Panc1 (cell line): ENCODE data around the gene MTPN. TPM values are rescaled to one million over a fixed set of nuclear protein-coding genes. Genes with fewer than 3 reads are reported as not detected.

Experiments used
- ATAC-seq: fragments of 200-7000 bp; cut with Tn5 transposase; 2 replicates; pipeline ENCODE4 v1.9.1; 2020; ENCODE audit warnings: mild to moderate bottlenecking, moderate library complexity
- BruUV-seq: library from RNA; stranded (reverse); fragments of 400-500 nt; replicated peaks from 2 replicates; lab custom pipeline; 2021; lab: Mats Ljungman, UMichigan
- CTCF ChIA-PET: fragments of 300-600 bp; sonication (Branson Sonifier 250); formaldehyde crosslinking; loops from one replicate; lab custom pipeline; 2022; ENCODE audit warnings: antibody characterized with exemption; lab: Charles Lee
- POLR2A ChIA-PET: fragments of 300-600 bp; sonication (Branson Sonifier 250); formaldehyde crosslinking; loops from one replicate; lab custom pipeline; 2022; ENCODE audit warnings: antibody characterized with exemption; lab: Charles Lee
- DNase-seq: peaks from one replicate; pipeline ENCODE4 v3.0.0-alpha.2; 2010; ENCODE audit warnings: low read depth, low spot score
- H3K27ac ChIP-seq: 2 replicates; pipeline ENCODE4 v1.5.1; 2011; ENCODE audit warnings: mild to moderate bottlenecking, low read length, inconsistent platforms
- H3K27me3 ChIP-seq: fragments of 200-500 bp; sonication (Bioruptor generic); 2 replicates; pipeline ENCODE4 v1.6.0; 2014; ENCODE audit warnings: low read length, inconsistent platforms; ENCODE audit not compliant: control insufficient read depth, insufficient read depth
- H3K36me3 ChIP-seq: fragments of 200-500 bp; sonication (Bioruptor generic); 2 replicates; pipeline ENCODE4 v1.5.1; 2014; ENCODE audit warnings: inconsistent platforms, mild to moderate bottlenecking, low read length, moderate library complexity; ENCODE audit not compliant: control insufficient read depth, insufficient read depth
- H3K4me1 ChIP-seq: 2 replicates; pipeline ENCODE4 v1.5.1; 2011; ENCODE audit warnings: inconsistent platforms, mild to moderate bottlenecking, low read length, moderate library complexity; ENCODE audit not compliant: control insufficient read depth, insufficient read depth
- H3K4me3 ChIP-seq, 2 experiments: 2 replicates each; pipeline ENCODE4 v1.5.1; 2011 to 2012; ENCODE audit warnings: low read depth in 2 of 2, low read length in 2 of 2, mild to moderate bottlenecking in 2 of 2, inconsistent platforms in 1 of 2, moderate library complexity in 1 of 2
- H3K9me3 ChIP-seq: fragments of 200-500 bp; sonication (Bioruptor generic); 2 replicates; pipeline ENCODE4 v1.5.1; 2014; ENCODE audit warnings: low read depth, mild to moderate bottlenecking, inconsistent platforms, low read length, moderate library complexity; ENCODE audit not compliant: control insufficient read depth, insufficient read depth
- CTCF ChIP-seq: fragments of 450-650 bp; IDR thresholded peaks from 2 replicates; pipeline ENCODE4 v1.5.1; 2017; ENCODE audit warnings: mild to moderate bottlenecking
- POLR2AphosphoS5 ChIP-seq: IDR thresholded peaks from 2 replicates; pipeline ENCODE4 v1.6.1; 2012; ENCODE audit warnings: mild to moderate bottlenecking, low read depth, low read length, moderate library complexity
- REST ChIP-seq, 2 experiments: IDR thresholded peaks; 2 replicates each; pipeline ENCODE4 v1.6.1; 2011 to 2012; ENCODE audit warnings: low read depth in 2 of 2, control low read depth in 1 of 2, low read length in 1 of 2, mild to moderate bottlenecking in 1 of 2, moderate library complexity in 1 of 2; ENCODE audit not compliant: insufficient read depth in 1 of 2
- SIN3A ChIP-seq: IDR thresholded peaks from 2 replicates; pipeline ENCODE4 v1.6.1; 2012; ENCODE audit warnings: low read depth, mild to moderate bottlenecking, low read length, moderate library complexity, borderline replicate concordance; ENCODE audit not compliant: insufficient read depth
- TCF7L2 ChIP-seq: IDR thresholded peaks from 2 replicates; pipeline ENCODE4 v1.6.1; 2011; ENCODE audit warnings: mild to moderate bottlenecking, low read depth, low read length, inconsistent platforms
- in situ Hi-C: cut with HindIII; loops from 2 replicates; pipeline ENCODE4 v1.10.0; 2016; ENCODE audit warnings: low sequenced_read_pairs, low pct_unique_long_range_greater_than_20kb
- intact Hi-C: fragments of 100-400 bp; cut with micrococcal nuclease; formaldehyde crosslinking; loops from one replicate; pipeline ENCODE4 v1.10.0; 2022; ENCODE audit not compliant: unreplicated experiment
- total RNA-seq: library from RNA; stranded (reverse); gene quantifications from one replicate; pipeline ENCODE4 v1.2.1, GENCODE V29; 2021; ENCODE audit not compliant: unreplicated experiment

Gene MTPN
- total RNA-seq, 1 experiment from 2014 or later, result 177 TPM

- Histone ChIP-seq H3K27me3 (peaks cover 12% of the 10 kb centered on the region), H3K4me3 (no peak overlapping the region), H3K36me3 (no peaks in the 10 kb centered on the region; the same call in 1 of the 2 replicates), H3K4me1 (no peaks in the 10 kb centered on the region), H3K9me3 (no peaks in the 10 kb centered on the region), H3K27ac (no peak overlapping the region)
- CTCF ChIA-PET, result no interaction called here
- ATAC-seq, result no peak
- BruUV-seq, result no TSS peak
- in situ Hi-C loops (no loop called here), intact Hi-C loops (no loop called here)
- TF ChIP-seq CTCF, result no peak
- no peak for TF ChIP-seq REST (IDR thresholded peaks at IDR 0.05; ENCODE audit: insufficient read depth in 1 of 2, low read depth in 2 of 2, low read length in 1 of 2)
- TF ChIP-seq TCF7L2, result no peak
- no peak for TF ChIP-seq SIN3A
- no peak for TF ChIP-seq POLR2AphosphoS5
- DNase-seq, result no peak
- POLR2A ChIA-PET, result no interaction called here
Observed at GRCh38 chr7:136012238-136012637, 35.1 kb upstream of the MTPN start.

GRCh38 chr7:136009488-136010079, 32.4 kb upstream of the MTPN start:
- in situ Hi-C loops (no loop called here), intact Hi-C loops (loop anchor here (1.0 to 2.0 kb wide), 2 partner anchors 208 to 337 kb away; no protein-coding TSS in a partner anchor)
- TF ChIP-seq SIN3A (no peak), POLR2AphosphoS5 (no peak), CTCF (peak; percentile 70; the same call in 1 of the 2 replicates)
- peaks cover 2% of the 10 kb centered on the region; the same call in 1 of the 2 replicates for H3K27me3 ChIP-seq
- H3K4me1 ChIP-seq, result no peaks in the 10 kb centered on the region
- ATAC-seq (no peak), DNase-seq (peak; percentile 17)
- H3K4me3 ChIP-seq, result no peak overlapping the region
- no peak overlapping the region for H3K27ac ChIP-seq
- BruUV-seq, result no TSS peak
- no peaks in the 10 kb centered on the region for H3K9me3 ChIP-seq
- H3K36me3 ChIP-seq, result no peaks in the 10 kb centered on the region; the same call in 1 of the 2 replicates
- CTCF ChIA-PET, result interaction anchor here (0.7 kb wide), 1 partner anchor 159 kb away, joined by 13 read pairs; no protein-coding TSS in a partner anchor
- POLR2A ChIA-PET, result no interaction called here
